K562 (cell line): ENCODE results near the gene LCE2B. TPM values are rescaled to one million over a fixed set of nuclear protein-coding genes. Genes with fewer than 3 reads are reported as not detected.
A peak's percentile ranks its signal among the peaks of the same experiment; 100 is the strongest.
"Not testable (repeated sequence)": the region's sequence is repeated elsewhere in the genome, so short reads cannot be mapped to it uniquely, and the experiment has no call there.

Source experiments
- ATAC-seq: fragments of 200-7000 bp; cut with Tn5 transposase; 3 replicates; pipeline ENCODE4 v1.9.1; 2020; ENCODE audit warnings: moderate library complexity
- BruUV-seq: library from RNA; stranded (reverse); fragments of 400-500 nt; replicated peaks from 2 replicates; lab custom pipeline; 2021; lab: Mats Ljungman, UMichigan
- CTCF ChIA-PET: fragments of 300-600 bp; formaldehyde crosslinking; extraction: SDS; loops from one replicate; lab custom pipeline; 2021; ENCODE audit warnings: low intra/inter-chr PET ratio; lab: Yijun Ruan, JAX
- POLR2A ChIA-PET: fragments of 300-600, 350-650 bp; sonication (Branson Sonifier 250); formaldehyde crosslinking; extraction: SDS; loops from one replicate; lab custom pipeline; 2021; ENCODE audit warnings: antibody characterized with exemption, inconsistent platforms; lab: Yijun Ruan, JAX
- DNase-seq, 4 experiments: peaks; one replicate each; pipeline versions ENCODE4 v3.0.0 to v3.0.0-alpha.2; 2011 to 2018; ENCODE audit warnings: low spot score in 3 of 4, mixed read lengths in 3 of 4; ENCODE audit errors: extremely low read depth in 1 of 4
- FAIRE-seq: peaks from 2 replicates; lab custom pipeline; 2011; peaks lifted over from hg19 to GRCh38; lab: Jason Lieb, UNC
- H2AFZ ChIP-seq: 2 replicates; pipeline ENCODE4 v1.6.0; 2011; ENCODE audit warnings: low read depth, low read length, control low read depth, inconsistent platforms
- H3K27ac ChIP-seq: fragments of 200-600 bp; 3 replicates; pipeline ENCODE4 v1.8.0; 2011; ENCODE audit warnings: low read depth, mild to moderate bottlenecking, control low read depth, inconsistent platforms, low read length, moderate library complexity, mixed read lengths; ENCODE audit errors: extremely low read depth
- H3K27me3 ChIP-seq, 2 experiments: fragments of 300-600 bp in 1 of 2; 2 replicates in 1 of 2; 3 replicates in 1 of 2; pipeline versions ENCODE4 v1.6.0 to v1.8.0; 2011; ENCODE audit warnings: inconsistent platforms in 2 of 2, low read length in 2 of 2, mild to moderate bottlenecking in 1 of 2, mixed read lengths in 1 of 2, moderate library complexity in 1 of 2; ENCODE audit not compliant: control insufficient read depth in 2 of 2, insufficient read depth in 2 of 2
- H3K36me3 ChIP-seq: fragments of 300-600 bp; 3 replicates; pipeline ENCODE4 v1.8.0; 2011; ENCODE audit warnings: mild to moderate bottlenecking, low read length, inconsistent platforms; ENCODE audit not compliant: control insufficient read depth, insufficient read depth
- H3K4me1 ChIP-seq, 2 experiments: fragments of 200-600 bp in 1 of 2; replicated peaks in 1 of 2; 2 replicates in 1 of 2; 3 replicates in 1 of 2; pipeline versions ENCODE4 v1.5.1 to v1.8.0; 2011; ENCODE audit warnings: inconsistent platforms in 2 of 2, low read length in 2 of 2, mild to moderate bottlenecking in 1 of 2, mixed read lengths in 1 of 2, moderate library complexity in 1 of 2; ENCODE audit not compliant: control insufficient read depth in 2 of 2, insufficient read depth in 2 of 2
- H3K4me2 ChIP-seq: 2 replicates; pipeline ENCODE4 v1.6.1; 2011; ENCODE audit warnings: low read length, control low read depth, inconsistent platforms, mixed read lengths; ENCODE audit not compliant: insufficient read depth
- H3K4me3 ChIP-seq: fragments of 200-600 bp; sonication (generic), shearing (Covaris generic); 2 replicates; pipeline ENCODE4 v1.5.1; 2016; ENCODE audit warnings: control low read depth, inconsistent platforms
- H3K79me2 ChIP-seq: fragments of 200-600 bp; 3 replicates; pipeline ENCODE4 v1.8.0; 2011; ENCODE audit warnings: low read length, inconsistent platforms; ENCODE audit not compliant: control insufficient read depth, insufficient read depth
- H3K9ac ChIP-seq, 2 experiments: 2 replicates each; pipeline versions ENCODE4 v1.6.0 to v1.6.1; 2011; ENCODE audit warnings: low read depth in 2 of 2, low read length in 2 of 2, control low read depth in 1 of 2, inconsistent platforms in 1 of 2, mild to moderate bottlenecking in 1 of 2, mixed read lengths in 1 of 2; ENCODE audit not compliant: insufficient read depth in 1 of 2
- H3K9me1 ChIP-seq: one replicate; pipeline ENCODE4 v1.6.0; 2011; ENCODE audit warnings: inconsistent platforms, mild to moderate bottlenecking, low read length, moderate library complexity; ENCODE audit not compliant: control insufficient read depth, insufficient read depth
- H3K9me3 ChIP-seq: replicated peaks from 2 replicates; pipeline ENCODE4 v1.5.1; 2011; ENCODE audit warnings: low read depth, low read length, inconsistent platforms; ENCODE audit not compliant: control insufficient read depth, insufficient read depth
- H4K20me1 ChIP-seq: replicated peaks from 2 replicates; pipeline ENCODE4 v1.6.1; 2011; ENCODE audit warnings: low read length, inconsistent platforms, mixed read lengths; ENCODE audit not compliant: control insufficient read depth, insufficient read depth
- MEIS2 ChIP-seq: fragments of 450-650 bp; IDR thresholded peaks from 2 replicates; pipeline ENCODE4 v1.6.1; 2014; ENCODE audit warnings: mild to moderate bottlenecking; ENCODE audit not compliant: partially characterized antibody
- SREBF1 ChIP-seq: fragments of 150-350 bp; IDR thresholded peaks from 2 replicates; pipeline ENCODE4 v1.6.1; 2014; ENCODE audit warnings: antibody characterized with exemption, low read depth, low read length, borderline replicate concordance
- ZNF146 ChIP-seq: IDR thresholded peaks from one replicate; pipeline ENCODE4 v1.6.1; 2018; ENCODE audit warnings: missing compliant biosample characterization; ENCODE audit not compliant: unreplicated experiment
- WGBS: fragments of 100-300 bp; shearing (Covaris generic); methylation state at CpG from one replicate; pipeline ENCODE4 v1.1.6; 2016; ENCODE audit warnings: low coverage, mixed read lengths; ENCODE audit not compliant: insufficient coverage; ENCODE audit errors: missing lambda C conversion rate; 5-methylcytosine and 5-hydroxymethylcytosine counted together
- in situ Hi-C: fragments of 300-500 bp; cut with MboI; formaldehyde crosslinking; loops from 4 replicates; pipeline ENCODE4 v1.15.0; 2018; ENCODE audit warnings: inconsistent platforms, mixed read lengths
- intact Hi-C: fragments of 100-400 bp; cut with micrococcal nuclease; formaldehyde crosslinking; loops from 2 replicates; pipeline ENCODE4 v1.14.2; 2022
- polyA plus RNA-seq, 8 experiments: library from polyadenylated mRNA; depleted of rRNA in 4 of 8; stranded (reverse) in 5 of 8; unstranded in 3 of 8; fragments of >200 nt; fragmentation: Nextera tagmentation in 2 of 8; fragmentation: Illumina TruSeq in 1 of 8; extraction: Ambion mirVana in 2 of 8; extraction: Trizol in 1 of 8; gene quantifications; 2 replicates each; pipeline versions ENCODE4 v1.2.1 to v1.2.3, GENCODE V29; 2011 to 2014; ENCODE audit warnings: inconsistent platforms in 1 of 8, missing spikeins in 1 of 8
- total RNA-seq, 7 experiments: library from RNA; depleted of rRNA in 6 of 7; stranded (reverse); fragments of >200 nt in 6 of 7; fragmentation: Illumina TruSeq in 2 of 7; extraction: Trizol in 2 of 7; gene quantifications; 2 replicates each; pipeline versions ENCODE4 v1.2.1 to v1.2.3, GENCODE V29; 2011 to 2021; ENCODE audit warnings: low replicate concordance in 1 of 7

Gene LCE2B
- total and polyA plus RNA-seq, 9 of the 15 experiments (the other 6 are each of a cell fraction or from before 2014, with no cell fraction given): not detected

DNA sequence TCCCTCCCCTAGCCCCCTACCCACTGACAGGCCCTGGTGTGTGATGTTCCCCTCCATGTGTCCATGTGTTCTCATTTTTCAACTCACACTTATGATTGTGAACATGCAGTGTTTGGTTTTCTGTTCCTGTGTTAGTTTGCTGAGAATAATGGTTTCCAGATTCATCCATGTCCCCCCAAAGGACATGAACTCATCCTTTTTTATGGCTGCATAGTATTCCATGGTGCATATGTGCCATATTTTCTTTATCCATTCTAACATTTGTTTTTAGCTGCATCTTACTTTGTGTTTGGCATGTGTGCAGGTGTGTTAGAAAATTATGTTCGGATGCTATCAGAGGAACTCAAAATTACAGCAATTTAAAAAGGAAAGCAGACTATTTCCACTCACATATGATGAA lies 19.8 kb upstream of the LCE2B start:
- H3K27ac ChIP-seq, BruUV-seq, H3K9ac ChIP-seq, H3K9me1 ChIP-seq, H3K4me1 ChIP-seq, H4K20me1 ChIP-seq, H3K4me3 ChIP-seq, H3K9me3 ChIP-seq, FAIRE-seq, H3K27me3 ChIP-seq, in situ Hi-C loops, intact Hi-C loops, H3K4me2 ChIP-seq, ATAC-seq, CTCF ChIA-PET, H3K36me3 ChIP-seq, H3K79me2 ChIP-seq, DNase-seq: not testable (repeated sequence)
- WGBS: 0% methylated on average over 1 of the region's 1 CpG
- TF ChIP-seq ZNF146 (CRISPR knock-in tag): peak; percentile 54
- TF ChIP-seq, all 486 proteins: peak for 1; not testable (repeated sequence) for 485
- H2AFZ ChIP-seq, POLR2A ChIA-PET: not testable (repeated sequence)

DNA sequence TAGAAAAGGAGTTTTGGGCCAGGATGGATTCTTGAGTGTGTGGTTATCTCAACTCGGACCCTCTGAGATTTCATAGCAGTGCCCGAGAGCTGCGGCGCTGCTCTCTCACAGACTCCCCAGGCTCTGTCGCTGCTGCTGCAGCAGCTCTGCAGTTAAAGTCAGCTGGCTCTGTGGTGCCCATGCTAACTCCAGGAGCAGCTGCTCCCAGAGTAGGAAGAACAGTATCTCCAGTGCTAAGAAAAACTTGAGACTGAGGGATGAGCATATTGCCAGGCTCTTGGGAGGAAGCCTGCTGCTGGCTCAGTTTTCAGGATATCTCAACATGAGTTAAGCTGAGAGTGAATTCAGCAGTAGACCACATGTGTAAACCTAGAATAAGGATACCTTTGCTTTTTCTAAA lies 18.3 kb upstream of the LCE2B start:
- Histone ChIP-seq H3K4me3 (no peak overlapping the region), H3K79me2 (no peaks in the 10 kb centered on the region), H3K9me3 (no peaks in the 10 kb centered on the region), H4K20me1 (no peaks in the 10 kb centered on the region), H3K9ac (no peak overlapping the region), H3K9me1 (no peaks in the 10 kb centered on the region), H2AFZ (no peak overlapping the region), H3K4me2 (no peak overlapping the region), H3K27me3 (no peaks in the 10 kb centered on the region), H3K27ac (no peak overlapping the region), H3K36me3 (no peaks in the 10 kb centered on the region), H3K4me1 (no peaks in the 10 kb centered on the region)
- BruUV-seq: no TSS peak
- ATAC-seq (no peak), FAIRE-seq (no peak), DNase-seq (no peak)
- in situ Hi-C loops (no loop called here), intact Hi-C loops (no loop called here)
- ChIA-PET POLR2A (no interaction called here), CTCF (no interaction called here)
- 0% methylated on average over 5 of the region's 5 CpGs for WGBS
- TF ChIP-seq MEIS2 (no peak), SREBF1 (no peak)
